Choroid plexus epithelial cell (primary cell): ENCODE data around the gene PROSER1.

Source experiments
- DNase-seq: peaks from one replicate; pipeline ENCODE4 v3.0.0-alpha.2; 2010; ENCODE audit warnings: low read depth
- H3K4me3 ChIP-seq: 2 replicates; pipeline ENCODE4 v1.5.1; 2011; ENCODE audit warnings: low read depth, mild to moderate bottlenecking, control low read depth, low read length, moderate library complexity
- TF ChIP-seq, protein P1 (sequence below): conservative IDR thresholded peaks from 2 replicates; pipeline ENCODE4 v1.5.1; 2011; ENCODE audit warnings: low read depth, mild to moderate bottlenecking, control low read depth, inconsistent platforms, low read length, moderate library complexity

Gene PROSER1

DNA sequence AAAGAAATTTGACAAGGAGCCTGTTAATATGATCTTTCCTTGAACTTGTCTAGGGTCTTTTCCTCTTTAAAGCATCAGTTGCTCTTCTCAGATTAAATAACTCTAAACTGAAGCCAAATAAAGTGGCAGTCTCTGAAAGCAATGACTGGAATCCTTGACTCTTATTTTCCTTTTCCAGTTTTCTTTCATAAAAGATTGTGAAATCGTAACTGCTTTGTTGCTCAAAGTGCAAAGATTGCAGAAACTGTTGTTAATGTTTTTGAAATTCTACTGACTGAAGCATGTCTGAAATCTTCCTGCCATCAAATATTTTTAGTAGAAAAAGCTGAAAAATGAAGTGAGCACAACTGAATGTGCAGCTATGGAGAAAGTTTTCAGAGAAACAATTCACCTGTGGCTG is 2.3 kb upstream of the PROSER1 start:
- peak; percentile 16 for DNase-seq
- no peak overlapping the region for H3K4me3 ChIP-seq
- TF ChIP-seq, protein P1, sequence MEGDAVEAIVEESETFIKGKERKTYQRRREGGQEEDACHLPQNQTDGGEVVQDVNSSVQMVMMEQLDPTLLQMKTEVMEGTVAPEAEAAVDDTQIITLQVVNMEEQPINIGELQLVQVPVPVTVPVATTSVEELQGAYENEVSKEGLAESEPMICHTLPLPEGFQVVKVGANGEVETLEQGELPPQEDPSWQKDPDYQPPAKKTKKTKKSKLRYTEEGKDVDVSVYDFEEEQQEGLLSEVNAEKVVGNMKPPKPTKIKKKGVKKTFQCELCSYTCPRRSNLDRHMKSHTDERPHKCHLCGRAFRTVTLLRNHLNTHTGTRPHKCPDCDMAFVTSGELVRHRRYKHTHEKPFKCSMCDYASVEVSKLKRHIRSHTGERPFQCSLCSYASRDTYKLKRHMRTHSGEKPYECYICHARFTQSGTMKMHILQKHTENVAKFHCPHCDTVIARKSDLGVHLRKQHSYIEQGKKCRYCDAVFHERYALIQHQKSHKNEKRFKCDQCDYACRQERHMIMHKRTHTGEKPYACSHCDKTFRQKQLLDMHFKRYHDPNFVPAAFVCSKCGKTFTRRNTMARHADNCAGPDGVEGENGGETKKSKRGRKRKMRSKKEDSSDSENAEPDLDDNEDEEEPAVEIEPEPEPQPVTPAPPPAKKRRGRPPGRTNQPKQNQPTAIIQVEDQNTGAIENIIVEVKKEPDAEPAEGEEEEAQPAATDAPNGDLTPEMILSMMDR = no peak

DNA sequence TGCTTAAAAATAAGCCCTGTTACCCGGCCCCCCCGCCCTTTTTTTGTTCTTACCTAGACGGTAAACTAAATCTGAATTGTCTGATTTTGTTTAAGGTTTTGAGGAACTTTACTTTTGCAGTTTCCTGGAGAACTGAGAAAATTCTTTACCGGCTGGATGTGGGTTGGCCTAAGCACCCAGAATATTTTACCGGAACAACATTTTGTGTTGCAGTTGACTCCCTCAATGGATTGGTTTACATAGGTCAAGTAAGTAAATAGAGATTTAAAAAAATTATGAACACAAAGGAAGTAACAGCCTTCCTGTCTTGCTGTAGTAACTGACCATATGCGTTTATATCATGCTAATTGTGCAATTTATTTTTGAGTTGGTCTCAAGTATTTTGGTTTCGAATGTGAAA is 1.2 kb upstream of the PROSER1 start:
- H3K4me3 ChIP-seq = peak overlapping the region; percentile 91
- TF ChIP-seq, protein P1 = no peak
- DNase-seq = peak; percentile 2

DNA sequence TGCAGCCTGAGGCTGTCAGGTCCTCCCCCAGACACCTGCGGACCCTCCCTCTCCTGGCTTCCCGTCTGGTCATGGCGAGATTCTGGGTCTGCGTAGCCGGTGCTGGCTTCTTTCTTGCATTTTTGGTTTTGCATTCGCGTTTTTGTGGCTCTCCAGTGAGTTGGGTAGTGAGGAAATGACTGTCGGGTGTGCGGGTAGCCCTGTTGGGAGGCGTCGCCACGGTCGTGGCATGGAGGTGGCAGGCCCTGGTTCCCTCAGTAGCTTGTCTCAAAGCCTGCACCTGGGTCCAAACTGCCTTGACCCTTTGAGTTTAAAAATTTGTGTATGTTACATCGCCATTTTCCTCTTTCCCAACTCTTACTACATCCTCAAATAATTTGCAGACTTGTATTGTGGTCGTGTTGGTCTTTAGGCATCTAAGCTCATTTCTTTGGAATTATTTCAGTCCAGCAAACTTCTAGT is 711 bp upstream of the PROSER1 start:
- DNase-seq = peak; percentile 33
- TF ChIP-seq, protein P1 = no peak
- peak overlapping the region; percentile 91 for H3K4me3 ChIP-seq

DNA sequence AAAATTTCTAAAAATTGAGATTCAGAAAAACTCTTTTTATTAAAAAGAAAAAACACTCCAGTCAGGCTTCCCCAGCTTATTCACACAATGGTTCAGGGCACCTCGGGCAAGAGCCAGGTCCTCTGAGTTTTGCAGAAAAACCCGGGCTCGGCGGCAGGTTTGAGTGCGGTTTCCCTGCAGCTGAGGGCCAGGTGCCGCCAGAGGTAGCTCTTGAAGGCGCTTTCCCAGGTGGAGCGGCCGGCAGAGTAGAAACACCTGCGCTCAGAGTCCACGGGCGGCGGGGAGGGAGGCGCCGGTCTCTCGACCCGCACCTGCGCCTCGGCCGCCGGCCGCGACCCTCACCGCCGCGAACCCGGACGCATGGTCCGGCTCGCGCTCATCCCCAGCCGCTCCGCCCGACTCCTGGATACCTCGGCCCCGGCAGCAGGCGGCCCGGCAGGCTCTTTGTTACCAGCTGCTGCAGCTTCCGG is 444 bp downstream of the PROSER1 start:
- DNase-seq = peak; percentile 13
- peak overlapping the region; percentile 91 for H3K4me3 ChIP-seq
- TF ChIP-seq, protein P1 = no peak

DNA sequence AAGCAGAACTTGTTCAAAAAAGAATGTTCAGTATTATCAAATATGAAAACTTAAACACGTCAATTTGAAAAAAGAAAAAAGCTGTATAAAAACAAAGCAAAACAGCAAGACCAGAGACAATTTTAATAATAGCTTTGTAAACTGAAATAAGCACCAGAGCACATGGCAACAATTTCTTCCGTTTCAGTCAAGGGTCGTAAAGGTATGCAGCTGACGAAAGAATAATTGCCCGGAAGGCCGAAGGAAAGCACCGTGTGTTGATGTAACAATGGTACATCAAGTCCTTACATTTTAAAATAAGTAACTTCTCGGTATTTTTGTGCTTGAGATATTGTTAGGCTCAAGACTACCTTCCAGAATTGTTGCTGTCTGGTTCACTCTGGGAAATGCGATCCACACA is 1.7 kb downstream of the PROSER1 start:
- peak overlapping the region; percentile 91 for H3K4me3 ChIP-seq
- TF ChIP-seq, protein P1 = no peak
- DNase-seq = peak; percentile 59

DNA sequence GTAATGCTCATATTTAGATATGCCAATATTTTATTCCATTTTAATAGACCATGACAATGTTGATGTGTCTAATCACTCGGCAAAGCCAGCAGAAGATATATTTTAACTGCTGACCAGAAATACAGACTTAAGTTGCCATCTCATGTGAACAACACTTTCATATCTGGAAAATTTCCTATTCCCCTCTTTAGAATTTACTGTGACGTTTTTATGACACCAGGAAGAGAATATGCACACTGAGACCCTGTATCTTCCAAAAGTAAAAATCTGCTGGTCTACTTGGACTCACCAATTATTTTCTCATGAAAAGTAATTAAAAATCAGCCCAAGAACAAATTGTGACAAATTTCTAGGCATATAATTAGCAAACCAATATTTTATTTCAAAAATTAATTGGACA is 2.1 kb downstream of the PROSER1 start:
- TF ChIP-seq, protein P1 = no peak
- DNase-seq = peak; percentile 2
- peak overlapping the region; percentile 91 for H3K4me3 ChIP-seq

DNA sequence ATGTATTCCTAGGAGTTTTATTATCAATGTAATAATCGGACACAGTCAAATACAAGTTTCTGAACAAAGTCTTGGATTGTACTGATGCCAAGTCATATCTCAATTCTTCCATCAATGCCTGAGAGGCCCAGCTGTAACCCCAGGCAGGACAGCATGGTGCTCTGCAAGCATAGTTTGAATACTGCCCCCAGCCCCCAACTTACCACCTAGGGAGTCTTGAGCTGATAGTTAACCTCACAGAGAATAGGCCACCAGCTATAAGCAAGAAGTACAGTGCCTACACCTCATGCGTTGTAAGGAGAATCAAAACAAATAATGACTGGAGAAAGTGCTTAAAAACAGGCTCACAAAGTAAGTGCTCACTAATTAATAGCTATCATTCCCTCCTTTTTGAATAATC is 2.7 kb downstream of the PROSER1 start:
- peak; percentile 24 for DNase-seq
- peak overlapping the region; percentile 91 for H3K4me3 ChIP-seq
- TF ChIP-seq, protein P1 = no peak
